Gastrocnemius medialis (tissue), 4 donors: ENCODE results near the gene LRRC2.

Experiments used
- POLR2A ChIP-seq, 2 donors: fragments of 450-650 bp; IDR thresholded peaks; one replicate each; pipeline ENCODE4 v1.6.1; 2017; ENCODE audit warnings: antibody characterized with exemption in 2 of 2, mild to moderate bottlenecking in 2 of 2, moderate library complexity in 2 of 2
- TF ChIP-seq, protein P1 (sequence below), 5 experiments: fragments of 450-650 bp in 3 of 5; fragments of 200-600 bp in 2 of 5; sonication (generic) in 2 of 5; IDR thresholded peaks in 4 of 5; conservative IDR thresholded peaks in 1 of 5; 1 replicate in 4 of 5; 2 replicates in 1 of 5; pipeline ENCODE4 v1.5.1; 2016 to 2019; ENCODE audit warnings: antibody characterized with exemption in 5 of 5, mild to moderate bottlenecking in 3 of 5, moderate library complexity in 3 of 5

DNA sequence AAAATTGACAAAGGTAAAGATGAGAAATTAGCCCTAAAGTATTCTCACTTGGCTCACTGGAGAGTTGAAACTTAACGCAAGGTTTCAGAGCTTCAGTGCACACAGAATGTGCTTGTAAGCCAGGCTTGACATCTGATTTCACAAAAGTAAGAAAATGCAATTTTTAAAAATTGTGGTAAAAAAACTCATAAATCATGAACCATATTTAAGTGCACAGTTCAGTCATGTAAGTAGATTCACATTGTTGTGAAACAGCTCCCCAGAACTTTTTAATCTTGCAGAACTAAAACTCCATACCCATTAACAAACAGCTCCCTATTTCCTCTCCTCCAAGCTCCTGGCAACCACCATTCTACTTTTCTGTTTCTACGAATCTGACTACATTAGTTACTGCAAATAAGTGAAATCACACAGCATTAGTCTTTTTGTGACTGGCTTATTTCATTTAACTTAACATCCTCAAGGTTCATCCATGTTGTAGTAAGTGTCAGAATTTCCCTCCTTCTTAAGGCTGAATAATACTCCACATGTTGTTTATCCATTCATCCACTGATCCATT, 53.8 kb downstream of the LRRC2 start:
- TF ChIP-seq, protein P1, sequence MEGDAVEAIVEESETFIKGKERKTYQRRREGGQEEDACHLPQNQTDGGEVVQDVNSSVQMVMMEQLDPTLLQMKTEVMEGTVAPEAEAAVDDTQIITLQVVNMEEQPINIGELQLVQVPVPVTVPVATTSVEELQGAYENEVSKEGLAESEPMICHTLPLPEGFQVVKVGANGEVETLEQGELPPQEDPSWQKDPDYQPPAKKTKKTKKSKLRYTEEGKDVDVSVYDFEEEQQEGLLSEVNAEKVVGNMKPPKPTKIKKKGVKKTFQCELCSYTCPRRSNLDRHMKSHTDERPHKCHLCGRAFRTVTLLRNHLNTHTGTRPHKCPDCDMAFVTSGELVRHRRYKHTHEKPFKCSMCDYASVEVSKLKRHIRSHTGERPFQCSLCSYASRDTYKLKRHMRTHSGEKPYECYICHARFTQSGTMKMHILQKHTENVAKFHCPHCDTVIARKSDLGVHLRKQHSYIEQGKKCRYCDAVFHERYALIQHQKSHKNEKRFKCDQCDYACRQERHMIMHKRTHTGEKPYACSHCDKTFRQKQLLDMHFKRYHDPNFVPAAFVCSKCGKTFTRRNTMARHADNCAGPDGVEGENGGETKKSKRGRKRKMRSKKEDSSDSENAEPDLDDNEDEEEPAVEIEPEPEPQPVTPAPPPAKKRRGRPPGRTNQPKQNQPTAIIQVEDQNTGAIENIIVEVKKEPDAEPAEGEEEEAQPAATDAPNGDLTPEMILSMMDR (IDR thresholded peaks at IDR 0.05 in 4 of 5, conservative IDR thresholded peaks at IDR 0.05 in 1 of 5): no peak
- TF ChIP-seq POLR2A (IDR thresholded peaks at IDR 0.05): no peak
